MM.1S (cell line): Measurements from ENCODE around the gene SRGAP3.

Experiments used
- DNase-seq: peaks from one replicate; pipeline ENCODE4 v3.0.0-alpha.2; 2015
- H2AFZ ChIP-seq: fragments of 300-600 bp; sonication (generic); 2 replicates; pipeline ENCODE4 v1.6.0; 2016; ENCODE audit warnings: antibody characterized with exemption, low read length
- H3F3A ChIP-seq: fragments of 300-600 bp; sonication (generic); 2 replicates; pipeline ENCODE4 v1.6.1; 2016; ENCODE audit warnings: mild to moderate bottlenecking, antibody characterized with exemption, low read length, moderate library complexity, mixed read lengths; ENCODE audit not compliant: insufficient read depth
- H3K27ac ChIP-seq: fragments of 300-600 bp; sonication (generic); 2 replicates; pipeline ENCODE4 v1.5.1; 2016; ENCODE audit warnings: mild to moderate bottlenecking, low read length
- H3K27me3 ChIP-seq: fragments of 300-600 bp; sonication (generic); replicated peaks from 2 replicates; pipeline ENCODE4 v1.6.0; 2016; ENCODE audit warnings: low read length; ENCODE audit not compliant: insufficient read depth
- H3K36me3 ChIP-seq: fragments of 300-600 bp; sonication (generic); replicated peaks from 2 replicates; pipeline ENCODE4 v1.6.1; 2016; ENCODE audit warnings: mild to moderate bottlenecking, low read length, mixed read lengths; ENCODE audit not compliant: insufficient read depth
- H3K4me1 ChIP-seq: fragments of 300-600 bp; sonication (generic); 2 replicates; pipeline ENCODE4 v1.6.1; 2016; ENCODE audit warnings: low read length, mixed read lengths
- H3K4me2 ChIP-seq: fragments of 300-600 bp; sonication (generic); 2 replicates; pipeline ENCODE4 v1.6.0; 2016; ENCODE audit warnings: low read depth, low read length
- H3K4me3 ChIP-seq: fragments of 300-600 bp; sonication (generic); 2 replicates; pipeline ENCODE4 v1.5.1; 2016; ENCODE audit warnings: low read length, mixed read lengths
- H3K79me2 ChIP-seq: fragments of 300-600 bp; sonication (generic); 2 replicates; pipeline ENCODE4 v1.6.1; 2016; ENCODE audit warnings: mixed run types, low read length, mixed read lengths
- H3K9ac ChIP-seq: fragments of 300-600 bp; sonication (generic); 2 replicates; pipeline ENCODE4 v1.6.1; 2016; ENCODE audit warnings: low read length, mixed read lengths
- H3K9me2 ChIP-seq: fragments of 300-600 bp; sonication (generic); replicated peaks from 2 replicates; pipeline ENCODE4 v1.6.1; 2016; ENCODE audit warnings: mild to moderate bottlenecking, low read length, mixed read lengths; ENCODE audit not compliant: insufficient read depth
- H3K9me3 ChIP-seq: fragments of 300-600 bp; sonication (generic); replicated peaks from 2 replicates; pipeline ENCODE4 v1.6.1; 2016; ENCODE audit warnings: mild to moderate bottlenecking, low read length, mixed read lengths; ENCODE audit not compliant: insufficient read depth
- H4K20me1 ChIP-seq: fragments of 300-600 bp; sonication (generic); 2 replicates; pipeline ENCODE4 v1.6.1; 2016; ENCODE audit warnings: mild to moderate bottlenecking, low read length, moderate library complexity, mixed read lengths; ENCODE audit not compliant: insufficient read depth
- EZH2 ChIP-seq: fragments of 300-600 bp; sonication (generic); optimal IDR thresholded peaks from 2 replicates; pipeline ENCODE3; 2017; ENCODE audit warnings: low read depth, mild to moderate bottlenecking, antibody characterized with exemption, low read length, mixed read lengths
- EZH2phosphoT487 ChIP-seq: fragments of 300-600 bp; sonication (generic); IDR thresholded peaks from 2 replicates; pipeline ENCODE4 v1.6.1; 2018; ENCODE audit warnings: antibody characterized with exemption, low read length
- TF ChIP-seq, protein P1 (sequence below): fragments of 300-600 bp; sonication (generic); IDR thresholded peaks from 2 replicates; pipeline ENCODE4 v1.5.1; 2016; ENCODE audit warnings: antibody characterized with exemption, low read length, mixed read lengths

SRGAP3 gene

DNA sequence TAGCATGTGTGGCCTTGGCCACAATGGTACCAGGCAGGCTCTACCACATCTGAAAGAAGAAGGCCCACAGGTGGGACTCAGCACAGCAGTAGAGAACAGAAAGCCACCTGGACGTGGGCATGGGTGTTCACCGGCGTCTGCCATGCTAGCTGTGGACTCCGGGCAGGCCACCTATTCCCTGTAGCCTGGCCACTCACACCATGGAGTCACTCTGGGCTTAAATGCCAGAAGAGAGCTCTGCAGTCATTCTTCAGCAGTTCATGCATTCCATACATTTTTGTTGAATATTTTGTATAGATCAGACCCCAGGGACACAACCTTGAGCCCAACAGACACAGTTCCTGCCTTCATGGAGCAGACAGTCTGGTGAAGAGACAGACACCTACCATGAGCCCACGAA, 138.6 kb downstream of the SRGAP3 start:
- H3F3A ChIP-seq, result no peaks in the 10 kb centered on the region
- no peaks in the 10 kb centered on the region for H3K79me2 ChIP-seq
- no peak overlapping the region for H3K4me2 ChIP-seq
- H3K36me3 ChIP-seq, result no peaks in the 10 kb centered on the region
- no peak overlapping the region for H3K4me3 ChIP-seq
- no peaks in the 10 kb centered on the region for H3K4me1 ChIP-seq
- no peaks in the 10 kb centered on the region for H3K9me2 ChIP-seq
- DNase-seq, result no peak
- no peak for TF ChIP-seq EZH2phosphoT487
- no peak for TF ChIP-seq EZH2
- TF ChIP-seq, protein P1, sequence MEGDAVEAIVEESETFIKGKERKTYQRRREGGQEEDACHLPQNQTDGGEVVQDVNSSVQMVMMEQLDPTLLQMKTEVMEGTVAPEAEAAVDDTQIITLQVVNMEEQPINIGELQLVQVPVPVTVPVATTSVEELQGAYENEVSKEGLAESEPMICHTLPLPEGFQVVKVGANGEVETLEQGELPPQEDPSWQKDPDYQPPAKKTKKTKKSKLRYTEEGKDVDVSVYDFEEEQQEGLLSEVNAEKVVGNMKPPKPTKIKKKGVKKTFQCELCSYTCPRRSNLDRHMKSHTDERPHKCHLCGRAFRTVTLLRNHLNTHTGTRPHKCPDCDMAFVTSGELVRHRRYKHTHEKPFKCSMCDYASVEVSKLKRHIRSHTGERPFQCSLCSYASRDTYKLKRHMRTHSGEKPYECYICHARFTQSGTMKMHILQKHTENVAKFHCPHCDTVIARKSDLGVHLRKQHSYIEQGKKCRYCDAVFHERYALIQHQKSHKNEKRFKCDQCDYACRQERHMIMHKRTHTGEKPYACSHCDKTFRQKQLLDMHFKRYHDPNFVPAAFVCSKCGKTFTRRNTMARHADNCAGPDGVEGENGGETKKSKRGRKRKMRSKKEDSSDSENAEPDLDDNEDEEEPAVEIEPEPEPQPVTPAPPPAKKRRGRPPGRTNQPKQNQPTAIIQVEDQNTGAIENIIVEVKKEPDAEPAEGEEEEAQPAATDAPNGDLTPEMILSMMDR, result no peak
- H3K9me3 ChIP-seq, result no peaks in the 10 kb centered on the region
- H2AFZ ChIP-seq, result no peak overlapping the region
- H3K27me3 ChIP-seq, result no peaks in the 10 kb centered on the region
- no peak overlapping the region for H3K9ac ChIP-seq
- no peaks in the 10 kb centered on the region for H4K20me1 ChIP-seq
- H3K27ac ChIP-seq, result no peak overlapping the region

DNA sequence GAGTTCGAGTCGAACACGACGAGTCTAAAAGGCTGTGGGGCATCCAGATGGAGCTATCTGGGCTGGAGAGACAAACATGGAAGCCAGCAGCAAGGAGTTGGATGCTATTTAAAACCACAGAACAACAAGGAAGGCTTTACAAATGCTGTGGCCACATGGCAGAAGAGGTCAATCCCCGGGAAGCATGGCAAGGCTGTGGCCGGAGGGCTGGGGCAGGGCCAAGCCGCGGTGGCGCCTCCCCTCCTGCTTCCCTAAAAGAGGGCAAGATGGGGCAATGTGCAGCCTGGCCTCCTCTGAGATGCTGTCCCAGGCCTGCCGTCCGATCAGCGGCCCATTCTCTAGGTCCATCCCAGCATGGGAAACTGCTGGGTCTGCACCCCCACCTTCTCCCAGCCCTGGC, 139.1 kb downstream of the SRGAP3 start:
- Histone ChIP-seq H2AFZ (no peak overlapping the region), H4K20me1 (no peaks in the 10 kb centered on the region), H3K27me3 (no peaks in the 10 kb centered on the region), H3F3A (no peaks in the 10 kb centered on the region), H3K4me2 (no peak overlapping the region), H3K9me2 (no peaks in the 10 kb centered on the region), H3K27ac (no peak overlapping the region), H3K9me3 (no peaks in the 10 kb centered on the region), H3K9ac (no peak overlapping the region), H3K36me3 (no peaks in the 10 kb centered on the region), H3K4me3 (no peak overlapping the region), H3K79me2 (no peaks in the 10 kb centered on the region), H3K4me1 (no peaks in the 10 kb centered on the region)
- DNase-seq, result no peak
- TF ChIP-seq EZH2phosphoT487, result no peak
- TF ChIP-seq EZH2, result no peak
- TF ChIP-seq, protein P1, result no peak

DNA sequence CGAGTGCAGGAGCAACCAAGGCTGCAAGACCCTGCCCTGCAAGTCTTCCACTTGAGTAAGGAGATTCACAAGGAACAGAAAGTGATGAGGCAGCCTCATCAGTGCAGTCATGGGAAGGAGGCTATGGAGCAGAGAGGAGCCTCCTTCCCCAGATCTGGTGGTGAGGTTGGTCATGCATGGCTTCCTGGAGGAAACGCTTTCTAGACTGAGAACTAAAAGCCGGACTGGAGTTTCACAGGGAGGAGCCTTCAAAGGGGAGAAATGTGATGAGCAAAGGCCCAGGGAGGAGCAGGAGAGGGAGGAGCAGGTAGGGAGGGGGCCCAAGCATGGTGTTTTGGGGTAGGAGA, 139.9 kb downstream of the SRGAP3 start:
- no peak overlapping the region for H3K4me3 ChIP-seq
- no peak overlapping the region for H3K9ac ChIP-seq
- H3K79me2 ChIP-seq, result no peaks in the 10 kb centered on the region
- H3K27me3 ChIP-seq, result no peaks in the 10 kb centered on the region
- no peak overlapping the region for H3K27ac ChIP-seq
- DNase-seq, result no peak
- H2AFZ ChIP-seq, result no peak overlapping the region
- H3K9me2 ChIP-seq, result no peaks in the 10 kb centered on the region
- no peaks in the 10 kb centered on the region for H3K9me3 ChIP-seq
- no peaks in the 10 kb centered on the region for H4K20me1 ChIP-seq
- H3K4me1 ChIP-seq, result no peaks in the 10 kb centered on the region
- H3K4me2 ChIP-seq, result no peak overlapping the region
- no peaks in the 10 kb centered on the region for H3K36me3 ChIP-seq
- no peaks in the 10 kb centered on the region for H3F3A ChIP-seq
- no peak for TF ChIP-seq EZH2phosphoT487
- TF ChIP-seq, protein P1, result no peak
- no peak for TF ChIP-seq EZH2
